Endothelial cell of umbilical vein (primary cell): ENCODE data around the gene WLS. TPM values are rescaled to one million over a fixed set of nuclear protein-coding genes. Genes with fewer than 3 reads are reported as not detected.

Experiments used
- BruUV-seq: library from RNA; stranded (reverse); fragments of 400-500 nt; replicated peaks from 2 replicates; lab custom pipeline; 2021; lab: Mats Ljungman, UMichigan
- CTCF ChIA-PET: fragments of 300-600, 350-600 bp; sonication (Branson Sonifier 250); formaldehyde crosslinking; loops from one replicate; lab custom pipeline; 2021; ENCODE audit warnings: antibody characterized with exemption, inconsistent platforms; lab: Charles Lee
- POLR2A ChIA-PET: fragments of 300-600, 350-600 bp; sonication (Branson Sonifier 250); formaldehyde crosslinking; loops from one replicate; lab custom pipeline; 2021; ENCODE audit warnings: antibody characterized with exemption, inconsistent platforms; lab: Charles Lee
- DNase-seq: peaks from one replicate; pipeline ENCODE4 v3.0.0-alpha.2; 2011; ENCODE audit warnings: low read depth, low spot score
- FAIRE-seq: peaks from 2 replicates; lab custom pipeline; 2011; peaks lifted over from hg19 to GRCh38; lab: Jason Lieb, UNC
- H2AFZ ChIP-seq: 2 replicates; pipeline ENCODE4 v1.6.0; 2012; ENCODE audit warnings: low read depth, low read length, control low read depth, inconsistent platforms
- H3K27ac ChIP-seq: 2 replicates; pipeline ENCODE4 v1.5.1; 2011; ENCODE audit warnings: low read depth, mild to moderate bottlenecking, control low read depth, low read length, moderate library complexity; ENCODE audit not compliant: insufficient read depth
- H3K27me3 ChIP-seq, 2 experiments: 2 replicates each; pipeline versions ENCODE4 v1.6.0 to v1.6.1; 2011; ENCODE audit warnings: low read length in 2 of 2, mixed read lengths in 1 of 2; ENCODE audit not compliant: control insufficient read depth in 2 of 2, insufficient read depth in 2 of 2
- H3K36me3 ChIP-seq, 2 experiments: 2 replicates in 1 of 2; 3 replicates in 1 of 2; pipeline ENCODE4 v1.5.1; 2011; ENCODE audit warnings: low read length in 2 of 2, mild to moderate bottlenecking in 1 of 2, moderate library complexity in 1 of 2; ENCODE audit not compliant: control insufficient read depth in 2 of 2, insufficient read depth in 2 of 2; ENCODE audit errors: extremely low read depth in 1 of 2
- H3K4me1 ChIP-seq: 3 replicates; pipeline ENCODE4 v1.5.1; 2011; ENCODE audit warnings: mild to moderate bottlenecking, low read length; ENCODE audit not compliant: control insufficient read depth, insufficient read depth; ENCODE audit errors: extremely low read depth
- H3K4me2 ChIP-seq: 2 replicates; pipeline ENCODE4 v1.6.1; 2011; ENCODE audit warnings: low read length, control low read depth, mixed read lengths; ENCODE audit not compliant: insufficient read depth
- H3K4me3 ChIP-seq, 3 experiments: fragments of 200-600 bp in 1 of 3; sonication (generic), shearing (Covaris generic) in 1 of 3; replicated peaks in 1 of 3; 2 replicates each; pipeline ENCODE4 v1.5.1; 2011 to 2016; ENCODE audit warnings: control low read depth in 3 of 3, low read length in 3 of 3, mild to moderate bottlenecking in 2 of 3, inconsistent platforms in 1 of 3, low read depth in 1 of 3, moderate library complexity in 1 of 3; ENCODE audit not compliant: insufficient read depth in 1 of 3
- H3K79me2 ChIP-seq: 2 replicates; pipeline ENCODE4 v1.6.0; 2012; ENCODE audit warnings: low read length, inconsistent platforms; ENCODE audit not compliant: control insufficient read depth, insufficient read depth
- H3K9ac ChIP-seq: replicated peaks from 2 replicates; pipeline ENCODE3; 2011; ENCODE audit warnings: low read length, control low read depth; ENCODE audit not compliant: insufficient read depth; ENCODE audit errors: extremely low read depth
- H3K9me1 ChIP-seq: replicated peaks from 3 replicates; pipeline ENCODE4 v1.6.0; 2011; ENCODE audit warnings: mild to moderate bottlenecking, low read length; ENCODE audit not compliant: control insufficient read depth, insufficient read depth; ENCODE audit errors: extremely low read depth
- H3K9me3 ChIP-seq: replicated peaks from 2 replicates; pipeline ENCODE4 v1.5.1; 2012; ENCODE audit warnings: low read length, inconsistent platforms; ENCODE audit not compliant: control insufficient read depth, insufficient read depth
- H4K20me1 ChIP-seq: replicated peaks from 2 replicates; pipeline ENCODE3; 2011; ENCODE audit warnings: mild to moderate bottlenecking, low read length; ENCODE audit not compliant: control insufficient read depth, insufficient read depth; ENCODE audit errors: extremely low read depth
- CTCF ChIP-seq, 2 donors: IDR thresholded peaks; 1 replicate in 1 of 2; 2 replicates in 1 of 2; pipeline ENCODE4 v1.5.1; 2011; ENCODE audit warnings: low read length in 2 of 2, mild to moderate bottlenecking in 2 of 2, moderate library complexity in 2 of 2, control low read depth in 1 of 2, inconsistent platforms in 1 of 2, low read depth in 1 of 2; ENCODE audit not compliant: insufficient read depth in 1 of 2; ENCODE audit errors: extremely low read depth in 1 of 2
- EZH2 ChIP-seq: IDR thresholded peaks from 2 replicates; pipeline ENCODE4 v1.6.1; 2012; ENCODE audit warnings: borderline replicate concordance, low read depth, mild to moderate bottlenecking, moderate library complexity, low read length, inconsistent platforms; ENCODE audit not compliant: severe bottlenecking
- FOS ChIP-seq: IDR thresholded peaks from 2 replicates; pipeline ENCODE4 v1.6.1; 2011; ENCODE audit warnings: mild to moderate bottlenecking, low read length, moderate library complexity, borderline replicate concordance; ENCODE audit not compliant: insufficient read depth
- GATA2 ChIP-seq: IDR thresholded peaks from 2 replicates; pipeline ENCODE4 v1.7.0; 2011; ENCODE audit warnings: low read depth, mild to moderate bottlenecking, moderate library complexity, mixed read lengths, low read length; ENCODE audit not compliant: insufficient read length, insufficient read depth
- JUN ChIP-seq: IDR thresholded peaks from 2 replicates; pipeline ENCODE4 v1.6.1; 2011; ENCODE audit warnings: borderline replicate concordance, low read depth; ENCODE audit not compliant: insufficient read length, insufficient read depth
- MAX ChIP-seq: IDR thresholded peaks from 2 replicates; pipeline ENCODE4 v1.6.1; 2011; ENCODE audit not compliant: insufficient read depth, insufficient read length
- MYC ChIP-seq: IDR thresholded peaks from one replicate; pipeline ENCODE4 v1.6.1; 2011; ENCODE audit warnings: mild to moderate bottlenecking, low read depth, low read length
- POLR2A ChIP-seq: IDR thresholded peaks from 2 replicates; pipeline ENCODE4 v1.6.1; 2012; ENCODE audit warnings: low read depth, mild to moderate bottlenecking, control low read depth, low read length
- POLR2AphosphoS5 ChIP-seq: IDR thresholded peaks from 2 replicates; pipeline ENCODE4 v1.6.1; 2012; ENCODE audit warnings: low read depth, mild to moderate bottlenecking, control low read depth, low read length, moderate library complexity; ENCODE audit not compliant: insufficient read depth
- dilution Hi-C: fragments of 300-500 bp; cut with MboI; formaldehyde crosslinking; loops from one replicate; pipeline ENCODE4 v1.15.0; 2019; ENCODE audit warnings: low sequenced_read_pairs; ENCODE audit not compliant: extremely low pct_ligation_motif_present
- intact Hi-C: fragments of 100-400 bp; cut with micrococcal nuclease; formaldehyde crosslinking; loops from one replicate; pipeline ENCODE4 v1.10.0; 2022
- polyA plus RNA-seq, 4 experiments: library from polyadenylated mRNA; depleted of rRNA in 3 of 4; stranded (reverse) in 3 of 4; unstranded in 1 of 4; fragments of >200 nt; gene quantifications; 2 replicates each; pipeline versions ENCODE4 v1.2.1 to v1.2.3, GENCODE V29; 2011 to 2012; ENCODE audit warnings: missing spikeins in 1 of 4
- total RNA-seq: library from RNA; stranded (reverse); gene quantifications from 2 replicates; pipeline ENCODE4 v1.2.3, GENCODE V29; 2021

Gene WLS
- total and polyA plus RNA-seq, 2 donors (not counting 3 experiments of a cell fraction or from before 2014, with no cell fraction given), result 121 to 199 TPM

- ChIA-PET CTCF (interaction anchor here (0.6 to 1.3 kb wide), 4 partner anchors 21 to 301 kb away, joined by 3 to 6 read pairs (median 4); no protein-coding TSS in a partner anchor), POLR2A (no interaction called here)
- no peak for FAIRE-seq
- TF ChIP-seq EZH2 (no peak), POLR2A (no peak), FOS (no peak), MYC (no peak), CTCF (IDR thresholded peaks at IDR 0.05; ENCODE audit: extremely low read depth in 1 of 2, insufficient read depth in 1 of 2, low read depth in 1 of 2, low read length in 2 of 2) (no peak), JUN (no peak), MAX (no peak), GATA2 (no peak), POLR2AphosphoS5 (no peak)
- no peaks in the 10 kb centered on the region for H4K20me1 ChIP-seq
- dilution Hi-C loops (loop anchor here (25.0 kb wide), 1 partner anchor 196 kb away; no protein-coding TSS in a partner anchor), intact Hi-C loops (no loop called here)
- H3K36me3 ChIP-seq, result peaks cover 23 to 29% of the 10 kb centered on the region in 2 experiments
- no peak overlapping the region for H3K27ac ChIP-seq
- H2AFZ ChIP-seq, result no peak overlapping the region
- no peak for DNase-seq
- no TSS peak for BruUV-seq
- H3K9me1 ChIP-seq, result no peaks in the 10 kb centered on the region
- no peak overlapping the region for H3K4me2 ChIP-seq
- H3K79me2 ChIP-seq, result no peaks in the 10 kb centered on the region
- no peaks in the 10 kb centered on the region for H3K9me3 ChIP-seq
- no peaks in the 10 kb centered on the region for H3K27me3 ChIP-seq
- H3K9ac ChIP-seq, result no peak overlapping the region
- no peak overlapping the region for H3K4me3 ChIP-seq
- H3K4me1 ChIP-seq, result peaks cover 2% of the 10 kb centered on the region
These were observed 91.0 kb downstream of the WLS start for GRCh38 chr1:68141071-68142021.
